ENCODE measurements around the gene P2RY13.

- TF ChIP-seq, protein P1, sequence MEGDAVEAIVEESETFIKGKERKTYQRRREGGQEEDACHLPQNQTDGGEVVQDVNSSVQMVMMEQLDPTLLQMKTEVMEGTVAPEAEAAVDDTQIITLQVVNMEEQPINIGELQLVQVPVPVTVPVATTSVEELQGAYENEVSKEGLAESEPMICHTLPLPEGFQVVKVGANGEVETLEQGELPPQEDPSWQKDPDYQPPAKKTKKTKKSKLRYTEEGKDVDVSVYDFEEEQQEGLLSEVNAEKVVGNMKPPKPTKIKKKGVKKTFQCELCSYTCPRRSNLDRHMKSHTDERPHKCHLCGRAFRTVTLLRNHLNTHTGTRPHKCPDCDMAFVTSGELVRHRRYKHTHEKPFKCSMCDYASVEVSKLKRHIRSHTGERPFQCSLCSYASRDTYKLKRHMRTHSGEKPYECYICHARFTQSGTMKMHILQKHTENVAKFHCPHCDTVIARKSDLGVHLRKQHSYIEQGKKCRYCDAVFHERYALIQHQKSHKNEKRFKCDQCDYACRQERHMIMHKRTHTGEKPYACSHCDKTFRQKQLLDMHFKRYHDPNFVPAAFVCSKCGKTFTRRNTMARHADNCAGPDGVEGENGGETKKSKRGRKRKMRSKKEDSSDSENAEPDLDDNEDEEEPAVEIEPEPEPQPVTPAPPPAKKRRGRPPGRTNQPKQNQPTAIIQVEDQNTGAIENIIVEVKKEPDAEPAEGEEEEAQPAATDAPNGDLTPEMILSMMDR (IDR thresholded peaks at IDR 0.05): no peak
- TF ChIP-seq POLR2A (IDR thresholded peaks at IDR 0.05): no peak
Measured at GRCh38 chr3:151299006-151299405, 30.3 kb downstream of the P2RY13 start.
